Brain microvascular endothelial cell (primary cell): ENCODE results near the gene SPNS1.

Source experiments
- DNase-seq: peaks from one replicate; pipeline ENCODE4 v3.0.0-alpha.2; 2020
- H3K27ac ChIP-seq: fragments of 250-450 bp; sonication (Bioruptor Pico); 2 replicates; pipeline ENCODE4 v1.5.1; 2020; ENCODE audit warnings: mild to moderate bottlenecking, moderate library complexity
- H3K27me3 ChIP-seq: fragments of 250-450 bp; sonication (Bioruptor Pico); replicated peaks from 2 replicates; pipeline ENCODE4 v1.5.1; 2020; ENCODE audit warnings: mild to moderate bottlenecking
- H3K36me3 ChIP-seq: fragments of 250-450 bp; sonication (Bioruptor Pico); replicated peaks from 2 replicates; pipeline ENCODE4 v1.5.1; 2020; ENCODE audit warnings: mild to moderate bottlenecking
- H3K4me3 ChIP-seq: 2 replicates; pipeline ENCODE4 v1.5.1; 2011; ENCODE audit warnings: low read depth, mild to moderate bottlenecking, control low read depth, low read length, moderate library complexity
- CTCF ChIP-seq: IDR thresholded peaks from 2 replicates; pipeline ENCODE4 v1.5.1; 2011; ENCODE audit warnings: low read depth, mild to moderate bottlenecking, moderate library complexity, low read length, control low read depth, inconsistent platforms; ENCODE audit errors: missing control alignments
- in situ Hi-C: cut with HindIII; loops from 2 replicates; pipeline ENCODE4 v1.10.0; 2017; ENCODE audit warnings: low sequenced_read_pairs, low pct_ligation_motif_present

SPNS1 gene

GRCh38 chr16:28984091-28984490 is 9.5 kb downstream of the SPNS1 start:
- no peak for TF ChIP-seq CTCF
- Histone ChIP-seq H3K27me3 (no peaks in the 10 kb centered on the region), H3K27ac (no peak overlapping the region), H3K4me3 (no peak overlapping the region), H3K36me3 (peaks cover 63% of the 10 kb centered on the region)
- in situ Hi-C loops: no loop called here
- no peak for DNase-seq

- no peak for DNase-seq
- Histone ChIP-seq H3K27me3 (no peaks in the 10 kb centered on the region), H3K36me3 (peaks cover 63% of the 10 kb centered on the region), H3K4me3 (no peak within 1 kb of the TSS), H3K27ac (no peak within 1 kb of the TSS)
- in situ Hi-C loops: no loop called here
- TF ChIP-seq CTCF: no peak
Measured at GRCh38 chr16:28984619-28985135, 10.1 kb downstream of the SPNS1 start, which contains the start of gene LAT. TSS of gene LAT (plus strand) at chr16:28985052. CDS start at chr16:28985418, 366 bp downstream.

GRCh38 chr16:28985211-28986041 is 10.8 kb downstream of the SPNS1 start:
- no peak for TF ChIP-seq CTCF
- in situ Hi-C loops: no loop called here
- Histone ChIP-seq H3K27ac (no peak overlapping the region), H3K4me3 (no peak overlapping the region), H3K27me3 (no peaks in the 10 kb centered on the region), H3K36me3 (peaks cover 62% of the 10 kb centered on the region)
- DNase-seq: no peak

- Histone ChIP-seq H3K27ac (no peak overlapping the region), H3K36me3 (peaks cover 56% of the 10 kb centered on the region), H3K27me3 (no peaks in the 10 kb centered on the region), H3K4me3 (no peak overlapping the region)
- no peak for TF ChIP-seq CTCF
- DNase-seq: no peak
- in situ Hi-C loops: no loop called here
Measured at GRCh38 chr16:28986046-28986445, 11.5 kb downstream of the SPNS1 start.

- TF ChIP-seq CTCF: no peak
- DNase-seq: no peak
- in situ Hi-C loops: no loop called here
- Histone ChIP-seq H3K27ac (no peak overlapping the region), H3K4me3 (no peak overlapping the region), H3K36me3 (peaks cover 52% of the 10 kb centered on the region), H3K27me3 (no peaks in the 10 kb centered on the region)
Measured at GRCh38 chr16:28986492-28986891, 11.9 kb downstream of the SPNS1 start.
